Endothelial cell of umbilical vein (primary cell): ENCODE results near the gene SLC12A6. TPM values are rescaled to one million over a fixed set of nuclear protein-coding genes. Genes with fewer than 3 reads are reported as not detected.

Experiments used
- BruUV-seq: library from RNA; stranded (reverse); fragments of 400-500 nt; replicated peaks from 2 replicates; lab custom pipeline; 2021; lab: Mats Ljungman, UMichigan
- CTCF ChIA-PET: fragments of 300-600, 350-600 bp; sonication (Branson Sonifier 250); formaldehyde crosslinking; loops from one replicate; lab custom pipeline; 2021; ENCODE audit warnings: antibody characterized with exemption, inconsistent platforms; lab: Charles Lee
- POLR2A ChIA-PET: fragments of 300-600, 350-600 bp; sonication (Branson Sonifier 250); formaldehyde crosslinking; loops from one replicate; lab custom pipeline; 2021; ENCODE audit warnings: antibody characterized with exemption, inconsistent platforms; lab: Charles Lee
- DNase-seq: peaks from one replicate; pipeline ENCODE4 v3.0.0-alpha.2; 2011; ENCODE audit warnings: low read depth, low spot score
- FAIRE-seq: peaks from 2 replicates; lab custom pipeline; 2011; peaks lifted over from hg19 to GRCh38; lab: Jason Lieb, UNC
- H2AFZ ChIP-seq: 2 replicates; pipeline ENCODE4 v1.6.0; 2012; ENCODE audit warnings: low read depth, low read length, control low read depth, inconsistent platforms
- H3K27ac ChIP-seq: 2 replicates; pipeline ENCODE4 v1.5.1; 2011; ENCODE audit warnings: low read depth, mild to moderate bottlenecking, control low read depth, low read length, moderate library complexity; ENCODE audit not compliant: insufficient read depth
- H3K27me3 ChIP-seq, 2 experiments: 2 replicates each; pipeline versions ENCODE4 v1.6.0 to v1.6.1; 2011; ENCODE audit warnings: low read length in 2 of 2, mixed read lengths in 1 of 2; ENCODE audit not compliant: control insufficient read depth in 2 of 2, insufficient read depth in 2 of 2
- H3K36me3 ChIP-seq, 2 experiments: 2 replicates in 1 of 2; 3 replicates in 1 of 2; pipeline ENCODE4 v1.5.1; 2011; ENCODE audit warnings: low read length in 2 of 2, mild to moderate bottlenecking in 1 of 2, moderate library complexity in 1 of 2; ENCODE audit not compliant: control insufficient read depth in 2 of 2, insufficient read depth in 2 of 2; ENCODE audit errors: extremely low read depth in 1 of 2
- H3K4me1 ChIP-seq: 3 replicates; pipeline ENCODE4 v1.5.1; 2011; ENCODE audit warnings: mild to moderate bottlenecking, low read length; ENCODE audit not compliant: control insufficient read depth, insufficient read depth; ENCODE audit errors: extremely low read depth
- H3K4me2 ChIP-seq: 2 replicates; pipeline ENCODE4 v1.6.1; 2011; ENCODE audit warnings: low read length, control low read depth, mixed read lengths; ENCODE audit not compliant: insufficient read depth
- H3K4me3 ChIP-seq, 3 experiments: fragments of 200-600 bp in 1 of 3; sonication (generic), shearing (Covaris generic) in 1 of 3; replicated peaks in 1 of 3; 2 replicates each; pipeline ENCODE4 v1.5.1; 2011 to 2016; ENCODE audit warnings: control low read depth in 3 of 3, low read length in 3 of 3, mild to moderate bottlenecking in 2 of 3, inconsistent platforms in 1 of 3, low read depth in 1 of 3, moderate library complexity in 1 of 3; ENCODE audit not compliant: insufficient read depth in 1 of 3
- H3K79me2 ChIP-seq: 2 replicates; pipeline ENCODE4 v1.6.0; 2012; ENCODE audit warnings: low read length, inconsistent platforms; ENCODE audit not compliant: control insufficient read depth, insufficient read depth
- H3K9ac ChIP-seq: replicated peaks from 2 replicates; pipeline ENCODE3; 2011; ENCODE audit warnings: low read length, control low read depth; ENCODE audit not compliant: insufficient read depth; ENCODE audit errors: extremely low read depth
- H3K9me1 ChIP-seq: replicated peaks from 3 replicates; pipeline ENCODE4 v1.6.0; 2011; ENCODE audit warnings: mild to moderate bottlenecking, low read length; ENCODE audit not compliant: control insufficient read depth, insufficient read depth; ENCODE audit errors: extremely low read depth
- H3K9me3 ChIP-seq: replicated peaks from 2 replicates; pipeline ENCODE4 v1.5.1; 2012; ENCODE audit warnings: low read length, inconsistent platforms; ENCODE audit not compliant: control insufficient read depth, insufficient read depth
- H4K20me1 ChIP-seq: replicated peaks from 2 replicates; pipeline ENCODE3; 2011; ENCODE audit warnings: mild to moderate bottlenecking, low read length; ENCODE audit not compliant: control insufficient read depth, insufficient read depth; ENCODE audit errors: extremely low read depth
- CTCF ChIP-seq, 2 donors: IDR thresholded peaks; 1 replicate in 1 of 2; 2 replicates in 1 of 2; pipeline ENCODE4 v1.5.1; 2011; ENCODE audit warnings: low read length in 2 of 2, mild to moderate bottlenecking in 2 of 2, moderate library complexity in 2 of 2, control low read depth in 1 of 2, inconsistent platforms in 1 of 2, low read depth in 1 of 2; ENCODE audit not compliant: insufficient read depth in 1 of 2; ENCODE audit errors: extremely low read depth in 1 of 2
- EZH2 ChIP-seq: IDR thresholded peaks from 2 replicates; pipeline ENCODE4 v1.6.1; 2012; ENCODE audit warnings: borderline replicate concordance, low read depth, mild to moderate bottlenecking, moderate library complexity, low read length, inconsistent platforms; ENCODE audit not compliant: severe bottlenecking
- FOS ChIP-seq: IDR thresholded peaks from 2 replicates; pipeline ENCODE4 v1.6.1; 2011; ENCODE audit warnings: mild to moderate bottlenecking, low read length, moderate library complexity, borderline replicate concordance; ENCODE audit not compliant: insufficient read depth
- GATA2 ChIP-seq: IDR thresholded peaks from 2 replicates; pipeline ENCODE4 v1.7.0; 2011; ENCODE audit warnings: low read depth, mild to moderate bottlenecking, moderate library complexity, mixed read lengths, low read length; ENCODE audit not compliant: insufficient read length, insufficient read depth
- JUN ChIP-seq: IDR thresholded peaks from 2 replicates; pipeline ENCODE4 v1.6.1; 2011; ENCODE audit warnings: borderline replicate concordance, low read depth; ENCODE audit not compliant: insufficient read length, insufficient read depth
- MAX ChIP-seq: IDR thresholded peaks from 2 replicates; pipeline ENCODE4 v1.6.1; 2011; ENCODE audit not compliant: insufficient read depth, insufficient read length
- MYC ChIP-seq: IDR thresholded peaks from one replicate; pipeline ENCODE4 v1.6.1; 2011; ENCODE audit warnings: mild to moderate bottlenecking, low read depth, low read length
- POLR2A ChIP-seq: IDR thresholded peaks from 2 replicates; pipeline ENCODE4 v1.6.1; 2012; ENCODE audit warnings: low read depth, mild to moderate bottlenecking, control low read depth, low read length
- POLR2AphosphoS5 ChIP-seq: IDR thresholded peaks from 2 replicates; pipeline ENCODE4 v1.6.1; 2012; ENCODE audit warnings: low read depth, mild to moderate bottlenecking, control low read depth, low read length, moderate library complexity; ENCODE audit not compliant: insufficient read depth
- dilution Hi-C: fragments of 300-500 bp; cut with MboI; formaldehyde crosslinking; loops from one replicate; pipeline ENCODE4 v1.15.0; 2019; ENCODE audit warnings: low sequenced_read_pairs; ENCODE audit not compliant: extremely low pct_ligation_motif_present
- intact Hi-C: fragments of 100-400 bp; cut with micrococcal nuclease; formaldehyde crosslinking; loops from one replicate; pipeline ENCODE4 v1.10.0; 2022
- polyA plus RNA-seq, 4 experiments: library from polyadenylated mRNA; depleted of rRNA in 3 of 4; stranded (reverse) in 3 of 4; unstranded in 1 of 4; fragments of >200 nt; gene quantifications; 2 replicates each; pipeline versions ENCODE4 v1.2.1 to v1.2.3, GENCODE V29; 2011 to 2012; ENCODE audit warnings: missing spikeins in 1 of 4
- total RNA-seq: library from RNA; stranded (reverse); gene quantifications from 2 replicates; pipeline ENCODE4 v1.2.3, GENCODE V29; 2021

The SLC12A6 gene
- total and polyA plus RNA-seq, 2 donors (not counting 3 experiments of a cell fraction or from before 2014, with no cell fraction given), result 21.4 to 27.1 TPM

DNA sequence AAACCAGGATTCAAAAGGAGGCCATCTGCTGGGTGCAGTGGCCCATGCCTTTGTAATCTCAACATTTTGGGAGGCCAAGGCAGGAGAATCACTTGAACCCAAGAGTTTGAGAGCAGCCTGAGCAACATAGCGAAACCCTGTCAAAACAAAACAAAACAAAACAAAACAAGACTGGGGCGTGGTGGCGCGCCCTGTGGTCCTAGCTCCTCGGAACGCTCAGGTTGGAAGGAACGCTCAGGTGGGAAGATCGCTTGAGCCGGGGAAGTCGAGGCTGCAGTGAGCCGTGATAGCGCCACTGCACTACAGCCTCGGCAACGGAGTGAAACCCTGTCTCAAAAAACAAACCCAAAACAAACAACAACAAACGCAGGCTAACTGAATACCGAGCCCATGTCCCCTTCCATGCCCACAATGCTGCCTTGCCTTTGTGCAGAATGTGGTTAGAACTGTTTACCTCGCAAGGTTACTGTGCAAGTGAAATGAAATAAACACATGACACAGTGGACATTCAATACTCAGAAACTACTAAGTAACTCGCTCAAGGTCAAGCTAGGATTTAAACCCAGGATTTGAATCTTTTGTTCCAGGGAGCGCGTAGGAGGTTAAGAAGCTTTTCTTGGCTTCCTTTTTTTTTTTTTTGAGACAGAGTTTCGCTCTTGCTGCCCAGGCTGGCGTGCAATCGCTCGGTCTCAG is 113.5 kb downstream of the SLC12A6 start:
- peaks cover 21% of the 10 kb centered on the region for H3K79me2 ChIP-seq
- peak overlapping the region; percentile 87 for H3K9ac ChIP-seq
- dilution Hi-C loops (no loop called here), intact Hi-C loops (loop anchor here (1.0 to 10.0 kb wide), 7 partner anchors 14 to 211 kb away; partner anchors contain the start of genes EMC7, GOLGA8A, KATNBL1 and LPCAT4)
- ChIA-PET POLR2A (no interaction called here), CTCF (interaction anchor here (1.3 to 2.1 kb wide), 3 partner anchors 14 to 144 kb away, joined by 5 to 12 read pairs (median 10); partner anchors contain the start of genes KATNBL1 and LPCAT4)
- BruUV-seq, result no TSS peak
- H3K9me3 ChIP-seq, result no peaks in the 10 kb centered on the region
- peak; percentile 44 for DNase-seq
- peak overlapping the region; percentile 87 for H2AFZ ChIP-seq
- H3K27me3 ChIP-seq, result no peaks in the 10 kb centered on the region
- peaks cover 0 to 3% of the 10 kb centered on the region in 2 experiments for H3K36me3 ChIP-seq
- H4K20me1 ChIP-seq, result no peaks in the 10 kb centered on the region
- TF ChIP-seq FOS, result no peak
- no peak for TF ChIP-seq MAX
- no peak for TF ChIP-seq POLR2A
- TF ChIP-seq JUN, result no peak
- no peak for TF ChIP-seq CTCF (IDR thresholded peaks at IDR 0.05; ENCODE audit: extremely low read depth in 1 of 2, insufficient read depth in 1 of 2, low read depth in 1 of 2, low read length in 2 of 2)
- no peak for TF ChIP-seq MYC
- no peak for TF ChIP-seq GATA2
- no peak for TF ChIP-seq EZH2
- no peak for TF ChIP-seq POLR2AphosphoS5
- H3K4me3 ChIP-seq, result peak overlapping the region; percentile 31 to 94 (median 67)
- H3K9me1 ChIP-seq, result no peaks in the 10 kb centered on the region
- peak; percentile 76 for FAIRE-seq
- peak overlapping the region; percentile 40 for H3K27ac ChIP-seq
- H3K4me2 ChIP-seq, result peak overlapping the region; percentile 79
- peaks cover 9% of the 10 kb centered on the region for H3K4me1 ChIP-seq
